Activated B cell treated with CpG ODN at 0.5 μM for 24 hours (primary cell): ENCODE measurements around the gene CRIP2. TPM values are rescaled to one million over a fixed set of nuclear protein-coding genes. Genes with fewer than 3 reads are reported as not detected.

Source experiments
- ATAC-seq: fragments of 200-7000 bp; cut with Tn5 transposase; one replicate; pipeline ENCODE4 v1.10.0; 2021; ENCODE audit warnings: low read depth, mild to moderate bottlenecking, moderate library complexity
- CTCF ChIA-PET: fragments of 350-600 bp; sonication (Branson Sonifier 250); formaldehyde crosslinking; loops from one replicate; lab custom pipeline; 2021; ENCODE audit warnings: antibody characterized with exemption; lab: Charles Lee
- POLR2A ChIA-PET: fragments of 350-600 bp; sonication (Branson Sonifier 250); formaldehyde crosslinking; loops from one replicate; lab custom pipeline; 2021; ENCODE audit warnings: antibody characterized with exemption; lab: Charles Lee
- DNase-seq: peaks from one replicate; pipeline ENCODE4 v3.0.0; 2022
- H3K27ac Mint-ChIP-seq: one replicate; pipeline ENCODE4 v1.8.0; 2020; ENCODE audit warnings: mixed read lengths
- H3K27me3 Mint-ChIP-seq: one replicate; pipeline ENCODE4 v1.8.0; 2021; ENCODE audit warnings: mixed read lengths
- H3K36me3 Mint-ChIP-seq: one replicate; pipeline ENCODE4 v1.8.0; 2021; ENCODE audit warnings: low read depth, mixed read lengths
- H3K4me1 Mint-ChIP-seq: one replicate; pipeline ENCODE4 v1.8.0; 2021; ENCODE audit warnings: mixed read lengths
- H3K4me3 Mint-ChIP-seq: one replicate; pipeline ENCODE4 v1.8.0; 2020; ENCODE audit warnings: mild to moderate bottlenecking, mixed read lengths
- H3K9me3 Mint-ChIP-seq: one replicate; pipeline ENCODE4 v1.8.0; 2020; ENCODE audit warnings: mixed read lengths
- intact Hi-C: fragments of 100-400 bp; cut with micrococcal nuclease; formaldehyde crosslinking; loops from one replicate; pipeline ENCODE4 v1.15.1; 2024
- total RNA-seq: library from RNA; stranded (reverse); gene quantifications from 2 replicates; pipeline ENCODE4 v1.2.3, GENCODE V29; 2022
- TF ChIP-seq, protein P1 (sequence below): fragments of 200-600 bp; IDR thresholded peaks from one replicate; pipeline ENCODE4 v1.8.0; 2022; ENCODE audit warnings: antibody characterized with exemption, mild to moderate bottlenecking

Gene CRIP2
- total RNA-seq, 1 donor from 2014 or later = 3.0 TPM

DNA sequence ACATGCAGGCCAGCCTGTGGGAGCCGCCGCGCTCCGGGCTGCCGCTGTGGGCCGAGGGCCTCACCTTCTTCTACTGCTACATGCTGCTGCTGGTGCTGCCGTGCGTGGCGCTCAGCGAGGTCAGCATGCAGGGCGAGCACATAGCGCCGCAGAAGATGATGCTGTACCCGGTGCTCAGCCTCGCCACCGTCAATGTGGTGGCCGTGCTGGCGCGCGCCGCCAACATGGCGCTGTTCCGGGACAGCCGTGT lies 54.6 kb downstream of the CRIP2 start:
- Mint-ChIP-seq H3K36me3 (no peaks in the 10 kb centered on the region), H3K4me1 (peaks cover 56% of the 10 kb centered on the region), H3K4me3 (peak overlapping the region; percentile 83), H3K9me3 (no peaks in the 10 kb centered on the region), H3K27me3 (peaks cover 4% of the 10 kb centered on the region), H3K27ac (no peak overlapping the region)
- intact Hi-C loops = no loop called here
- CTCF ChIA-PET = interaction anchor here (1.6 kb wide), 1 partner anchor 48 kb away, joined by 5 read pairs; no protein-coding TSS in a partner anchor
- TF ChIP-seq, protein P1, sequence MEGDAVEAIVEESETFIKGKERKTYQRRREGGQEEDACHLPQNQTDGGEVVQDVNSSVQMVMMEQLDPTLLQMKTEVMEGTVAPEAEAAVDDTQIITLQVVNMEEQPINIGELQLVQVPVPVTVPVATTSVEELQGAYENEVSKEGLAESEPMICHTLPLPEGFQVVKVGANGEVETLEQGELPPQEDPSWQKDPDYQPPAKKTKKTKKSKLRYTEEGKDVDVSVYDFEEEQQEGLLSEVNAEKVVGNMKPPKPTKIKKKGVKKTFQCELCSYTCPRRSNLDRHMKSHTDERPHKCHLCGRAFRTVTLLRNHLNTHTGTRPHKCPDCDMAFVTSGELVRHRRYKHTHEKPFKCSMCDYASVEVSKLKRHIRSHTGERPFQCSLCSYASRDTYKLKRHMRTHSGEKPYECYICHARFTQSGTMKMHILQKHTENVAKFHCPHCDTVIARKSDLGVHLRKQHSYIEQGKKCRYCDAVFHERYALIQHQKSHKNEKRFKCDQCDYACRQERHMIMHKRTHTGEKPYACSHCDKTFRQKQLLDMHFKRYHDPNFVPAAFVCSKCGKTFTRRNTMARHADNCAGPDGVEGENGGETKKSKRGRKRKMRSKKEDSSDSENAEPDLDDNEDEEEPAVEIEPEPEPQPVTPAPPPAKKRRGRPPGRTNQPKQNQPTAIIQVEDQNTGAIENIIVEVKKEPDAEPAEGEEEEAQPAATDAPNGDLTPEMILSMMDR = no peak
- DNase-seq = no peak
- POLR2A ChIA-PET = no interaction called here
- ATAC-seq = no peak

Other genes starting within 250 kb of the CRIP2 start
- gene BTBD6, start 226.3 kb upstream of the CRIP2 start, total RNA-seq = 17.5 and 21.0 TPM in 2 replicates
- 28.7 and 32.8 TPM in 2 replicates for gene BRF1, start 173.8 kb upstream of the CRIP2 start, total RNA-seq
- 37.4 and 48.0 TPM in 2 replicates for gene PACS2, start 160.1 kb upstream of the CRIP2 start, total RNA-seq
- gene TEX22, start 76.3 kb upstream of the CRIP2 start, total RNA-seq = 2.8 and 5.7 TPM in 2 replicates
- gene MTA1, start 55.0 kb upstream of the CRIP2 start, total RNA-seq = 115 and 119 TPM in 2 replicates
- gene CRIP1, start 12.1 kb downstream of the CRIP2 start, total RNA-seq = 112 and 129 TPM in 2 replicates
- 16.7 and 18.1 TPM in 2 replicates for gene TEDC1, start 16.4 kb downstream of the CRIP2 start, total RNA-seq
- gene TMEM121, start 51.8 kb downstream of the CRIP2 start, total RNA-seq = 0.95 and 1.6 TPM in 2 replicates